Ascending aorta (tissue), 2 donors: ENCODE measurements around the gene BCL2L13. TPM values are rescaled to one million over a fixed set of nuclear protein-coding genes. Genes with fewer than 3 reads are reported as not detected.

Experiments
- DNase-seq, 2 donors: peaks; one replicate each; pipeline ENCODE4 v3.0.0-alpha.2; 2019; ENCODE audit warnings: low spot score in 2 of 2
- H3K27ac ChIP-seq, 2 donors: fragments of 200-600 bp; sonication (generic); one replicate each; pipeline ENCODE4 v1.5.1; 2016 to 2017; ENCODE audit warnings: mild to moderate bottlenecking in 1 of 2
- H3K27me3 ChIP-seq: fragments of 200-600 bp; sonication (generic); one replicate; pipeline ENCODE4 v1.5.1; 2017
- H3K36me3 ChIP-seq, 2 donors: fragments of 200-600 bp; sonication (generic); one replicate each; pipeline ENCODE4 v1.5.1; 2016
- H3K4me1 ChIP-seq, 2 donors: fragments of 200-600 bp; sonication (generic); one replicate each; pipeline ENCODE4 v1.5.1; 2016 to 2017; ENCODE audit warnings: mild to moderate bottlenecking in 1 of 2
- H3K4me3 ChIP-seq, 2 donors: fragments of 200-600 bp; sonication (generic); one replicate each; pipeline ENCODE4 v1.5.1; 2016 to 2017; ENCODE audit warnings: mild to moderate bottlenecking in 1 of 2
- H3K9me3 ChIP-seq, 2 donors: fragments of 200-600 bp; sonication (generic); one replicate each; pipeline ENCODE4 v1.5.1; 2016
- CTCF ChIP-seq, 3 experiments: fragments of 200-600 bp in 2 of 3; fragments of 450-650 bp in 1 of 3; sonication (generic) in 2 of 3; IDR thresholded peaks; one replicate each; pipeline ENCODE4 v1.5.1; 2016 to 2019; ENCODE audit warnings: antibody characterized with exemption in 3 of 3, mild to moderate bottlenecking in 1 of 3, moderate library complexity in 1 of 3
- intact Hi-C: fragments of 100-400 bp; cut with DNase I; formaldehyde crosslinking; loops from one replicate; pipeline ENCODE4 v1.15.1; 2023
- total RNA-seq: library from RNA; depleted of rRNA; stranded (reverse); fragments of >200 nt; gene quantifications from one replicate; pipeline ENCODE4 v1.1.0, GENCODE V29; 2016

The BCL2L13 gene
- total RNA-seq, 1 donor from 2014 or later: 4.6 TPM

- Histone ChIP-seq H3K9me3 (no peaks in the 10 kb centered on the region), H3K4me3 (no peak overlapping the region), H3K27me3 (no peaks in the 10 kb centered on the region), H3K27ac (no peak overlapping the region), H3K4me1 (no peaks in the 10 kb centered on the region), H3K36me3 (peaks cover 86 to 100% of the 10 kb centered on the region in 2 donors)
- no peak for TF ChIP-seq CTCF (IDR thresholded peaks at IDR 0.05)
- intact Hi-C loops: no loop called here
- no peak for DNase-seq
Observed at GRCh38 chr22:17597217-17597616, 41.3 kb upstream of the BCL2L13 start.

- Histone ChIP-seq H3K4me3 (no peak overlapping the region), H3K27ac (no peak overlapping the region), H3K4me1 (no peaks in the 10 kb centered on the region), H3K27me3 (no peaks in the 10 kb centered on the region), H3K9me3 (no peaks in the 10 kb centered on the region), H3K36me3 (peaks cover 75 to 92% of the 10 kb centered on the region in 2 donors)
- no peak for TF ChIP-seq CTCF (IDR thresholded peaks at IDR 0.05)
- no peak for DNase-seq
- intact Hi-C loops: no loop called here
Observed at GRCh38 chr22:17598318-17598717, 40.2 kb upstream of the BCL2L13 start.

GRCh38 chr22:17601031-17601430, 37.5 kb upstream of the BCL2L13 start:
- intact Hi-C loops: no loop called here
- H3K4me3 ChIP-seq: no peak overlapping the region
- peaks cover 51 to 70% of the 10 kb centered on the region in 2 donors for H3K36me3 ChIP-seq
- no peaks in the 10 kb centered on the region for H3K27me3 ChIP-seq
- TF ChIP-seq CTCF (IDR thresholded peaks at IDR 0.05): no peak
- no peak overlapping the region for H3K27ac ChIP-seq
- no peak for DNase-seq
- H3K4me1 ChIP-seq: no peaks in the 10 kb centered on the region
- no peaks in the 10 kb centered on the region for H3K9me3 ChIP-seq

- no peak overlapping the region for H3K27ac ChIP-seq
- no peaks in the 10 kb centered on the region for H3K27me3 ChIP-seq
- no peaks in the 10 kb centered on the region for H3K4me1 ChIP-seq
- H3K4me3 ChIP-seq: no peak overlapping the region
- H3K9me3 ChIP-seq: no peaks in the 10 kb centered on the region
- TF ChIP-seq CTCF (IDR thresholded peaks at IDR 0.05): no peak
- intact Hi-C loops: no loop called here
- DNase-seq: no peak
- peaks cover 33 to 60% of the 10 kb centered on the region in 2 donors for H3K36me3 ChIP-seq
Observed at GRCh38 chr22:17603668-17604067, 34.9 kb upstream of the BCL2L13 start.

- intact Hi-C loops: no loop called here
- DNase-seq: no peak
- Histone ChIP-seq H3K27me3 (no peaks in the 10 kb centered on the region), H3K27ac (no peak overlapping the region), H3K4me3 (no peak overlapping the region), H3K9me3 (no peaks in the 10 kb centered on the region), H3K36me3 (peaks cover 9 to 54% of the 10 kb centered on the region in 2 donors), H3K4me1 (no peaks in the 10 kb centered on the region)
- no peak for TF ChIP-seq CTCF (IDR thresholded peaks at IDR 0.05)
Observed at GRCh38 chr22:17606496-17606895, 32.1 kb upstream of the BCL2L13 start.

- no peak overlapping the region for H3K27ac ChIP-seq
- no peaks in the 10 kb centered on the region for H3K9me3 ChIP-seq
- intact Hi-C loops: no loop called here
- H3K36me3 ChIP-seq: peaks cover 20 to 59% of the 10 kb centered on the region in 2 donors
- no peak overlapping the region for H3K4me3 ChIP-seq
- H3K27me3 ChIP-seq: no peaks in the 10 kb centered on the region
- H3K4me1 ChIP-seq: no peaks in the 10 kb centered on the region
- DNase-seq: no peak
- TF ChIP-seq CTCF (IDR thresholded peaks at IDR 0.05): no peak
Observed at GRCh38 chr22:17607891-17608521, 30.6 kb upstream of the BCL2L13 start.
